HG03442 (cell line): ENCODE results near the gene HOXB5.

Experiments
- ATAC-seq: cut with Tn5 transposase; IDR thresholded peaks from one replicate; pipeline ENCODE4 v1.9.1; 2021; ENCODE audit warnings: mild to moderate bottlenecking, moderate library complexity; ENCODE audit not compliant: unreplicated experiment

HOXB5 gene

DNA sequence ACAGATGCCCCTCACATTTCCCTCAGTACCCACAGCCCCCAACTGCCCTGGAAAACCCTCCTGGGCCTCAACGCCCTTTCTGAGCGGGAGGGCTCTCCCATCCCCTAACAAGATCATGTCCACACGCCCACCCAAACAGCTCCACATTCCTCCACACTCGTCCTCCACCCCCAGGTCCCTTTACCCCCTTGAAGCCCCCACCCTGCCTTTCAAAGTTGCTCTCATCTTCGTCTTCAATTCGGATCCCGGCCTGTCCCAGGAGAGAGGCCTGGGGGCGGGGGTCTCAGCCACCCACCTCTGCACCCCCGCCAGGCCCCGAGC lies 29.8 kb downstream of the HOXB5 start:
- no peak for ATAC-seq

DNA sequence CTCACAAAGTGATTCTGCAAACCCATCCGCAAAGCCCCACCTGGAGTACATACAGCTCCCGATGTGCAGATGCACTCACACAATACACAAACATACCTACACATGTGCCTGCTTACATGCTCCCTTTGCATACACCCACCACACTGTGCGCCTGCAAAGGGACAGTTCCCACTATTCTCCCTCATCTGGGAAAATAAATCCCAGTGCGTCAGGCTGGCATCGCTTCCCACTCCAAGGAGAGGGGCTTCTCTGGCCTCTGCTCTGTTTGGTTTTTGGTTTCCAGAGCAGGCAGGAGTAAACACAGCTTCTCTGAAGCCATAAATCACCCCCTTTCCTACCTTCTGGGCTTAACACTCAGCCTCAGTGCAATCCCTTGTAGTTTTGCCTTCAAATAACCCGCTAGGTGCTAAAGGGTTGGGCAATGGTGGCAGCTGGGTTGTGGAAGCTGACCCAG lies 30.2 kb downstream of the HOXB5 start:
- ATAC-seq = no peak

DNA sequence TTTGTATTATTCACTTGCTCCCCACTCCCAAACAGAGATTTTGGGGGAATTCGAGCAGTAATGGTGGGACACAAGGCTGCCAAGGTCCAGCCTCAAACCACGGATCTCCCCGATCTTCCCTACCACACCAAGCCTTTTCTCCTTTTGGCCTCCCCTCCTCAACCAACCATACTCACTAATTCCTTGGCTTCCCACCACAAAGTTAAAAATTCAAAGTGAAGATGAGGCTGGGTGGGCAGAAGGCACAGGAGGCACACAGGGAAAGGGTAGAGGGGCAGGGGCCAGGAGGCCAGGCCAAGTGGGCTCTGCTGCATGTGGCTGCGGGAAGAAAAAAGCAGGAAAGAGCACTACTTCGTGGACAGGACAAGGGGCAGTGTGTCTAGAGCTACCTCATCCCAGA lies 30.6 kb downstream of the HOXB5 start:
- ATAC-seq = no peak

DNA sequence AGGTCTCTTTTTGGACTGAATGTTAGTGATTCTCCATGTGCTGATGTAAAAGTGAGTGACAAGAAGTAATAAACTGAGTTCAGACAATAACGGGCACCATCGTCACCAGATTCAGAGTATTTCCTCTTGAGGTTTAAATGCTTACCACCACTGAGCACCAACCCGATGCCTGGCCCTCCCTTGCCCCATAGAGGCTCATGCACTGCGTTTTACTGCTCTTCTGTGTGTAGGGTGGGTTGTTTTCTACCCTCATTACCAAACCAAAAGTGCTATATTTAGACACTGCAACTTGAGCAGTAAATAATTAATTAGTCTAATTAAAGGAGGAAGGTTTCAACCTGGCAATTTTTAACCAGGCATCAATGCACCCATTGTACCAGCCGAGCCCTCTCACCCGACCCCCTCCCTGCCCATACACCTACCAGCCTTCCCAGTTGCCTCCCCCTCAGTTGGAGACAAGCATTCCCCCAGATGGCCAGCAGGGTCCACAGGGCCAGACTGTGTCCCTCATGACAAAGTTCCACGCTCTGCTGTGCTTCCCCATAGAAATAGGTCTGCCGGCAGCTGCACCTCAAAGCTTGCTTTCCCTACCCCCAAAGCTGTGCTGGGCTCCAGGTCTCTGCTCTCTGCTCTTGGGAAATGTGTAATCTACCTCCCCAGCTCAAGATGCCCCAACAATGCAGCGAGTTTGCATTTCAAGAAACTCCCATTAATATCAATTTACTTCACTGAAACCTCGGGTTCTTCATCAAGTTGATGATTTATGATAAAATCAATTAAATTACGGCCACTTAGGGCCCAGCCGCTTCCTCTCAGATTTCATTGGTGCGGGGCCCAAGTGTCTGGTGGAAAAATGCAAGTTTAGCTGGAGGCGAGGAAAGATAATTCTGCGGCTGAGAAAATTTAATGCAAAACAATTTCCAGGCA lies 31.4 kb downstream of the HOXB5 start:
- no peak for ATAC-seq

DNA sequence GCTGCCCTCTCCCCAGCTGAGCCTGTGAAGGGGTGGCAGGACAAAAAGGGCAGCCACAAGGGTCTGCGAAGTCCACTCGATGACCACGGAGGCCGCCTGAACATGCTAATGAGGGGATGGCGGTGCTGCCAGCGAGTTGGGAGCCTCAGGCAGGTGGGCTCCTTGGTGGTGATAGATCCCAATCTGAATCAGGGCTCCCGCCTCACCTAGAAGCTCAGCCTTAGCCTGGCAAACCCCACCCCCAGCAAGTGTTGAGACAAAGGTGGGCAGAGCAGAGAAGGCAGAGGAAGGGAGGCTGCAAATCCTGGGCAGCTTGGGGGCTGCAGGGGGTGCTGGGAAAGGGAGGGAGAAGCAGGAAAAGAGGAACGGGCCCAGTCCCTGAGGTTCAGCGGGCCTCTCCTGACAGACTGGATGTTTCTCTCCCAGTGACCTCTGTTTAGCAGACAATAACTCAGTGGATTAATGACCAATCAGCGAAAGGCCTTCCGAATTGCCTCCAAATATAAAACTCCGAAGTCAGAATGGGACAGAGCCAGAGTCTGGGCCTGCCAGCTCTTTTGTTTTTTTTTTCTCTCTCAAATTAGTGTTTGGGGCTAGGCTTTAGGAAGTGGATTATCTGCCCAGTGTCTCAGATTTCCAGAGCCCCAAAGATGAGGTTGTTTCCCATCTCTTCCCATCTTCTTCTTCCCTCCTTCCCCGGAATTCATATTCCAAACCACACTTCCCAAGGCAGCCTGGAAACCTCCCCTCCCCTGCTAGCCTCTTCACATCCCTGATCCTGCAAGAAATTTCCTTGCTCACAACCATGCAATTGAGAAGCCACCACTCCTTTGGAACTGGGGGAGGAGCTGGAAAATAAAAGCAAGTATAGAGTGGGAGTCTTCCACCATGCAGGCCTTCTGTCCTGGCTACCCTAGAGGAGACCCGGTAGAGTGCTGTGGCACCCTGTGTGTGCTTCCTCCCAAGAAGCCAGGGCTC lies 33.5 kb downstream of the HOXB5 start:
- ATAC-seq = no peak

DNA sequence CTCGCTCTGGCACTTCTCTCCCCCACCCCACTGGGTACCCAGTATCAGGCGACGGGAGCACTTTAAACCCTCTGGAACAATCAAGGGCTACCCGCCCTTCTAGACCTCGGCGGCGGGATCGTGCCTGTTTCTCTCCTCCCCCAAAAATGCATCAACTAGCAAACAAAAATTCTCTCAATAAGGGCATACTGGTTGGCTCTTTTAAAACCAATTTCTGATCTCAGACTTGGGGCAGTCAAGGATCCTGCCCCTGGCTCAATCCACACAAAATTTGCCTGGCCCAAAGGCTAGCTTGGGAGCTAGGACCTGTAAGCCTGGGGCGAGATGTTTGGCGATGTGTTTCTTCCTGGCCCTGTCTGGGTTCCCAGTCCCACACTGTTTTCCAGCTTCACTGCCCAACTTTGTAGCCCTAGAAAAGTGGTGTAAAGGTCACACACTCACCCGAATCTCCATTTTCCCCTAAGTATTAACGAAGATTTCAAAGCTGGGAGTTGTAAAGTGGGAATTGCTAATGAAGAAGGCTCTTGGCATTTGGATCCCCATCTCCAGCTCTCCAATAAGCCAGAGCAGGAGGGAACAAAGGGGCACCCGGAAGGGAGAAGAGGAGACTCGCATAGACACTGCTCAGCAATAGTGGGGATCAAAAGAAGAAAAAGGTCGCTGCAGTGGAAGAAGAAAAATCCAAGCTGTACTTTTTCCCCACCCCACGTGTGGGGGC lies 34.3 kb downstream of the HOXB5 start:
- ATAC-seq = no peak

DNA sequence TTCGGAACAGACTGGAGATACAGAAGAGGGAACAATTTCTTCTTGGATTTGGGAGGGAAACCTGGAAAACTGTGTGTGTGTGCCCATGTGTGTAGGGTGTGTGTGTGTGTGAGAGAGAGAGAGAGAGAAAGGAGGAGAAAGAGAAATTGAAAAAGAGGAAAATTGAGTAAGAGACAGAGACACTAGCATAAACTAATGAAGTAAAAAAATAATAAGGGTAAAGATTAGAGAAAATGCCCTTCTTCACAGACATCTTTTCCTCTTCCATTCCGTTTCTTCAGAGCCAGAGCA lies 34.8 kb downstream of the HOXB5 start:
- no peak for ATAC-seq

DNA sequence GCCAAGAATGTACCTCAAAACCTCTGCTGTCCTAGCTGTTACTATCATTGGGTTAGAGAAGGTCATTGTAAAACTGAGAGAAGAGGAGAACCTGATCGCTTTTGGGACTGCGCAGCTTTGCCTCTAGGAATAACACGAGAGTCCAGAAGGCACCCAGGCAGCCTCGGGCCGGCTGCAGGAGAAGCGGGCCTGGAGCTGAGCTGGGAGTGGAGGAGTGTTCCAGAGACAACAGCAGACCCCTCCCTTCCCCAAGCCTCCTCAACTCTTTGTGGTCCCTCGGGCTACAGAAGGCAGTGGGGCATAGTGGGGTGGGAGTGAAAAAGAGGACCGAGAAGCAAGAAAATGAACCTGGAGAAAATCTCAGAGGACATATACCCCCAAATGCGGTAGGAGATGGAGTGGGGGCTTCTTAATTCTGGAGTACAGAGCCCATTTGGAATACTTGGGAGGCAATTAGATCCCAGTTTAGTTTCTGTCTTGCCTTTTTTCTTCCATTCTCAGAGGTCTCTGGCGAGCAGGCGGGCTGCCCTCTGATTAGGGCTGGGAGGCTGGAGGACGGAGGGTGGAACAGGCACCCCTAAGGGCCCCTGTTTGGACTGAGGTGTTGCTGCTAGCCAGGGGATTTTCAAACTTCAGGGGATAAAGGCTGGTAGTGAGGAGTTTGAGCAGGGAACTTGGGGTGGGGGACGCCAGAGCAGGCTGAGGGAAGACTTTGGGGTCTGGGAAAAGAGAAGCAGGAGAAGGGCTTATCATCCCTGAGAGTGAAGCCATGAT lies 35.3 kb downstream of the HOXB5 start:
- no peak for ATAC-seq

DNA sequence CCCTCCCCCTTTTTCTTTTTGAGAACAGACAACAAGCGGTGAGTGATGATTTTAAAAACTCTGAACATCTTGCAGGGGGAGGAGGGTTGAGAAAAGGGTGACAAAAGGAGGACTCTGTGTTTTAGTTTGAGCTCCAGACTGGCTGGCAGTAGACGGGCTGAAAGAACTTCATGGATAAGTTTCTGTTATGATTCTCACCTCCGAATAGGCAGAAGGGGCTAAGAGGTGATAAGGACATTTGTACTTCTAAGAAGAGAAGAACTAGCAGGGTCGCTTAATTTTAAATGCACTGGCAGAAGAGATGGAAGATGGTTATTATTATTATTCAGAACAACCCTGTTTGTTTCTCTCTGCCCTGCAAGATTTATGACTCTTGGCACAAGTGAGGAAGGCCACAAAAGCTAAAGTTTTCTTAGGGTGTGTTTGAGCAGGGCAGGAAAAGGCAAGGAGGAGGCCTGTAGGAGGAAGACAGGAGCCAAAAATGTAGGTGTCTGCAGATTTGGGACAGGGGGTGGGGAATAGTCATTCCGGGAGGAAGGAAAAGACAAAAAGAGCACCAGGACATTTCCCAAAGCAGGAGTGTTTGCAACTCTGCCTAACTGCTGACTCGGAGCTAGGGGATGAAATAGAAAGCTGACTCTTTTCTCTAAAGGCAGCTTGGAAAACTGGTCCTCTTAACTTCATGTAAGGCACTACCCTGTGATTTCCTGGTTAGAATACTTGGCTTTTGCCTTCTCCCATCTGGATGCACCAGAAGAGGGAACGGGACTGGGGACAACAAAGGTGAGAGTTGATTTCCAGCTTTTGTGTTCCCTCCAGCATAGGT lies 36.8 kb downstream of the HOXB5 start:
- no peak for ATAC-seq

DNA sequence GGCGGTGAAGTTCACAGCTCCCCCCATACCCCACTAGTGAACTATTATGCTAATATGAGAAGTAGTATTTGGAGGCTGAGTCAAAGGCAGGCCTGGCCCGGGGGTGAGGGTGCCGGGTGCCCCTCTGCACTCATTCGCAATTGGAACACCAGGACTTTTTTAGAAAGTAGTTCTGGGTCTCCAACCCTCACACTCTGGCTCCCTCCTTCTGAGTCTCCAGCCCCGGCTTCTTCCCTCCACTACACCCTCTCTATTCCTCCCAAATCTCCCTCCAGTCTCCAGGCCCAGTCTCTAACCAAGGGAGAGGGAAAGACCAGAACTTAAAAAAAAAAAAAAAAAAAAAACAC lies 37.4 kb downstream of the HOXB5 start:
- no peak for ATAC-seq

DNA sequence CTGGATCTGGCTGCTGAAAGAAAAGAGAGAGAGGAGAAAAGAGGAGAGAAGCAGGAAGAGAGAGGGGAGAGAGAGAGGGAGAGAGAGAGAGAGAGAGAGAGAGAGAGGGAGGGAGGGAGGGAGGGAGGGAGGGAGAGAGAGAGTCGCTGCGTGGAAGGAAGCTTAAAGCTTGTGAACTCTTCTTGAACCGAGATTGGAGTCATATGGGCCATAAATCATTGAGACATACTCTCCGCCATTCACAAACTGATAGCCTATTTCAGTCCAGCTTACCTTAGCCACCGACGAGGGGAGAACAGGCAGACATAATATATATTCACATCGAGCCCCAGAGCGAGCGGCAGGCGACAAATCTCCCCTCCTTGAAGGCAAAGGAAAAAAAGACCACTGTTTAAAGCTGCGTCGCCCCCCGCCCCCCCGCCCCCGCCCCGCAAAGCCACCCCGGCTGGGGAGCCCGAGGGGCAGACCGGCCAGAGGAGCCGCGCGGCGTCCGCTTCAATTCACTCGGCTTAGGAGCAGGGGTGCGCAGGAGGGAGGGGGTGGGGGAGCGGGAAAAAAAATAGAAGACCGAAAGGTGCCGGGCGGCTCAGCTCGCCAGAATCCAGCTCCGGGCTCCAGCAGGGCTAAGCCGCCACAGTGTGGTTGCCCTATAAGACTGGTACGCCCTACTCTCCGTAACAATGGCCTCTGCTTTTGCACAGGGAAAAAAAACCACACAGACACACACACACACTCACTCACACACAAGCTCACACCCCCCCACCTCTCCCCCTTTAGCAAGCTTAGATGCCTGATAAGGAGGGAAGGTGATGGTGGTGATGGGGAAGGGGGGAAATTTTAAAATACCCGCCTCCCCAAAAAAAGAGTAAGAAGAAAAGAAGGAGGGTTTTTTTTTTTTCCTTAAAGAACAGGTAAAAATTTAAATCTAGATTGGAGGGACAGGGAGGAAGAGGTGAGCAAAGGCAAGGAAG lies 38.0 kb downstream of the HOXB5 start:
- no peak for ATAC-seq

DNA sequence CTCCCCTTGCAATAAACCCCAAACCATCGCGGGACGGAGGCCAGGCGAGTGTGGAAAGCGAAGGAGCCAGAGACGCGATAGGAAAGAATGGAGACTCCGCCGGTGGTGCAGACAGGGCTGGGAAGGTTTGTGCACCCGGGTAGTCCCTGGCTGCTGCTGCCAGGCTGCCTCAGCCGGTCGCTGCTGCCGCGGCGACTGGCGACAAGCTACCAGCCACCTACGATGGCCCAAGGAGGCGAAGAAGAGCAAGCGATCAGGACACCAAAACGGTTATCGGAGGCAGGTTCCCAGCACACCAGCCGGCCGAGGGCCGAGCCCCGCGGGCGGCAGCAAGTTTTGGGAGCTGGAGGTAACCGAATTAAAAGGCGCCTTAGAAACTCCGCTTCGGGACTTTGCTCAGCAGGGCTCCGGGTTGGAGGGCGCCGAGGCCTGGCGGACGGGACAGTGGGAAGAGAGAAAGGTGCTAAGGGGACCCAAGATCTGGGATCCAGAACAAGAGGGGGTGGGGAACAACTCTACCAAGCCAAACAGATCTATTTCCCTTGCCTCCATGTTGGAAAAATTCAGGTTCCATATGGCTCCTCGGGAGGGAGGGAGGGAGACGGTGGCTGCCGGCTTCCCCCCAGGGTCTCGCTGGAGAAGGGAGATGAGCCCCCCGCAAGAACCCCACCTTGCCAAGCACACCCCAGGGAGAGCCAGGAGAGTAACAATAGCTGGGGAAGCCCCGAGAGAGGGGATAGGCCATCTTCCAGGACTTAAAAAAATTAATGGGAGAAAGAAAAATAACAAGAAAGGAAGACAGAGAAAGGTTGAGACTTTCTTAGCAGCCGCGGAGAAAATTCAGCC lies 38.9 kb downstream of the HOXB5 start:
- ATAC-seq = no peak

DNA sequence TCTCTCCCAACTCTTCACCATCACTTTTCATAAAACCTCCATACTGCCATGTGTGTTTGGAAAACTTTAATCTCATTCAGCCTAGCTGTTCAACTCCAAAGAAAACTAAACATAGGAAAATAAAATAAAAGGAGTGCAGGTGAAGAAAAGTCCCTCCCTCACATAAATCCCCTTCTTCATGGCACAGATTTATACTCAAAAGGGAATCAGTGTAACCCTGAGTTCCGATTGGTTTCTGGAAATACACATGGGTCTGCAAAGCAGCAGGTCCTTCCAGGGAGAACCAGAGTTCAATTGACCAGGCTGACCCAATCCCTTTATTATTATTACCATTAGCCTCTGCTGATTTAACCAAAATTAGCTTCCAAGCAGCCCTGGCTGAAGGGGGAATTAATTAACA lies 39.8 kb downstream of the HOXB5 start:
- ATAC-seq = no peak

DNA sequence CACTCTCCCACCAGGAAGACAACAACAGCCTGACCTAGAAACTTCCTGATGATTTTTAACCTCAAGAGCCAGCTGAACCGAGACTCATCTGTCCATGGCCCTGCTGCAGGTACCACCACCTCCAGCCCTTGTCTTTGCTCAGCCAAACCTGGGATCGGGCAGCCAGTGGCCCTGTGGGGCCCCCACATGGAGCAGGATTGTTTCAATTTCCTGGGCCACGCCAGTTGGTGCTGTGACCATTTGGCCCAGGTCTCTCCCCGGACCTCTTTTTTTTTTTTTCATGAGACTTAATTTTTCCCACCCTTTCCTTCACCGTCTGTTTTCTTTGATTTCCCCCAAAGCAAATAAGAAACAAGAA lies 40.4 kb downstream of the HOXB5 start:
- ATAC-seq = no peak

DNA sequence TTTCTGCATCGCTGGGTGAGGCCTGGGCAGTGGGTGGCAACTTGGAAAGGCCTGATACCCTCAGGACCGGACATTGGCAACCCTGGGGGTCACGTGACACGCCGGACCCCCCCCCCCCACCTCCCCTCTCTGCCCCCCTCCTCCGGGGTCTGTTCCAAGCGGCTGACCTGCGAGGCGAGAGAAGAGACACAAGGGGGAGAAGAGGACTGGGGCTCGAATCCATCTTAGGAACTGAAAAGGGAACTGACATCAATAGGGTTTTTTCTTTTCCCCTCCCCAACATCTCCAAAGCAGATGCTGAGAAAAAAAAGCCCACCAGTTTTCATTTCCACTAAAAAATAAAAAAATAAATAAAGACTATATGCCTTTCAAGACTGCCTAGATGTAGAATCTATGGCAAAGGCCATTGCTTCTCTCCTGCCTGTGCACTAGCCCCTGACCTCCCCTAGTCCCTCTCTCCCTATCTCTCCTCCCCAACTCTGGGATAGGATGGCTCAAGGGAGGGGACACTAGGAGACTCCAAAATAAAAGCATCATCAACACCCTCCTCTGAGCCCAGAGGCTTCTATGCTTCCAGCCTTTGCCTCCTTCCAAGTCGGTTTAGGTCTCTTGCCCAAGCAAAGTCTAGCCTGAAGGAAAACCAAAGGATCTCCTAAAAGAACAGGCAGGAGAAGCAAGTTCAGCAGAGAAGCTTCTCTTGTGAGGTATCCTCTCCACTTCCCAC lies 41.0 kb downstream of the HOXB5 start:
- ATAC-seq = no peak

DNA sequence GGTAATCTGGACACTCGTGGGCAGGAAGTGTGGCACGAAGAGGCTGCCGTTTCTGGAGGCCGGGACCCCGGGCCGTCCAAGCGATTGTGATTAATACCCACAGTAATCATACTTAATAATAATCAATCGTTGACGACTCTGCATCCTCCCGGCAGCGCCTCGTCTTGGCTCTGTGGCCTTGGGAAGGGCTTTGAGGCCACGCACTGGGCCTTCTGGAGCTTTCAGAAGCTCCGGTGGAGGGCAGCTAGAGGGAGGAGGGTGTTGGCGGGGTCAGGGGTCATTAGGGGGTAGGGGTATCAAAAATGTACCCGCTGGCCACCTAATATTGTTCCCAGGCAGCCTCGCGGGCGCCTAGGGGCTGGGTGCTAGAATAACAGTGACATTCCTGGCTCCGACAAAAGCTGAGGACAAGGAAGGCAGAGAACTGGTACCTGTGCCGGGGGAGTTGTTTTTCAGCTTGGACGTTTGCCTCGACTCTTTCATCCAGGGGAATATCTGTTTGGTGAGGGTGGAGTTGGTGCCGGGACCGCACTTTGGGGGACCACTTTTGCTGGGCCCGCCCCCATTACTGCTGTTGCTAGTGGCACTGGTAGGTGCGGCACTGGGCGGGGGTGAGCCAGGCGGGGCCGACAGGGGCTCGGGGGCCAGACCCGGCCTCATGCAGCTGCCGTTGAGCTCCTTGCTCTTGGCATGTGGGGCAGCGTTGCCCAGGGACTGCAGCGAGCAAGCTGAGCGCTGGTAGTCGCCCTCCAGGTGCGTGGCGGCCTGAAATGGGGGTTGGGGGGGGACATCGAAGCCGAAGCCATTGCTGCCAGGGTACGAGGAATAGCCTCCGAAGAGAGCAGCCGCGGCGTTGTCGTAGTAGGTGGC lies 41.7 kb downstream of the HOXB5 start:
- ATAC-seq = no peak
